Measurements from ENCODE around the gene GPR33.
"Not testable (repeated sequence)": the region's sequence is repeated elsewhere in the genome, so short reads cannot be mapped to it uniquely, and the experiment has no call there.

The GPR33 gene
- total RNA-seq, result 0 reads per million in 4 experiments

DNA sequence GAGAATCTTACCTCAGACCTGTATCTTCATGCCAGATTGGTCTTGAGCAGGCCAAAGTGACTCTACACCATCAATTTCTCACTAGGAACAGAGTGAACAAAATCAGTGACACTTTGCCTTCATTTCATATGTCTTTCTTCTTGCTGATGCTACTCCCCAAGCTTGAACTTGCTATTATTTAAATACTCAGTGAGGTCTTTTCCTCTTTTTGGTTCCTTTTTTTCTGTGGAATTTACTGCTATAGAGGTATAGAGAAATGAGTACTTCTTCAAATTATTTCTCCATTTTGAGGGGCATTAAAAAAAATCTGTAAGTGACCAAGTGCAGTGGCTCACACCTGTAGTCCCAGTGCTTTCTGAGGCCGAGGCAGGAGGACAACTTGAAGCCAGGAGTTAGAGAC is at the start of gene GPR33:
Gene GPR33, minus strand, starts transcription at position 154 of the 400 bp plus-strand sequence. CDS start 4,074 bp downstream, outside the sequence.
- DNase-seq, result no peak

- no peak for DNase-seq
These were observed 48.5 kb upstream of the GPR33 start for GRCh38 chr14:31536201-31536960.

GRCh38 chr14:31530136-31530535 is 42.3 kb upstream of the GPR33 start:
- no peak for DNase-seq

DNA sequence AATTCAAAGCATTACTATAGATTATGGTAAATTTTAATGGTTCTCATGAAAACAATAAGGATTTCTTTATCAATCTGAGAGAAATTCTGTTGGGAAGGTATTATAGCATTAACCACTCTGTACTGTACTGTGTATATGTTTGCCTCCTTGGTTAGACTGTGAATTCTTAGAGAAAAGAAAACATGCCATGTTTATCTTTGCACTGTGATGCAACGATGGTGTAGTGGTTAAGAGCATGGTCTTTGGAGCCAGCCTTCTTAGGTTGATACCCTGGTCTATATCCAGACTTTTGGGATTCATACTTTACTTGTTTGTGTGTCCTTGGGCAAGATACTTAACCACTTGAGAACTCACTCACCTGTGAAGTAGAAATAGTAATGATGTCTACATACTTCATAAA is 41.2 kb upstream of the GPR33 start:
- no peak for DNase-seq

- DNase-seq, result no peak
These were observed 39.7 kb upstream of the GPR33 start for GRCh38 chr14:31527546-31527945.

GRCh38 chr14:31527087-31527486 is 39.2 kb upstream of the GPR33 start:
- DNase-seq, result no peak

DNA sequence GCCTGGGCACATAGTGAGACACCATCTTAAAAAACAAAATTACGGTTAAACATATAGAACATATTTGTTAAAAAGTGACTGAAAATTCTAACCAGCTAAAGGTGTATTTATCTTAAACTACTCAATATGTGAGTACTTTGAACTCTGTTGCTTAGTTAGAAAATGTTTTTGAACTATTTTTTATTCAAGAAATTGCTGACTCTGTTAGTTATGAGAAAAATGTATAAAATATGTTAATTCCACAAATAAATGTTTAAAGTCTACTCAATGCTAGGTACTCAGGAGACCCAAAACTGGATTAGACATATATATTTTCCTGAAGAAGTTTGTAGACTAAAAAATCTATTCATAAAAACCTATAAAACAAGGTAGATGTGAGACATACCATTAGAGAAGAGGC is 23.0 kb upstream of the GPR33 start:
- DNase-seq, result no peak

- DNase-seq, result no peak
These were observed 22.4 kb upstream of the GPR33 start for GRCh38 chr14:31510222-31510621.

- no peak for DNase-seq
These were observed 20.3 kb upstream of the GPR33 start for GRCh38 chr14:31508135-31508534.

DNA sequence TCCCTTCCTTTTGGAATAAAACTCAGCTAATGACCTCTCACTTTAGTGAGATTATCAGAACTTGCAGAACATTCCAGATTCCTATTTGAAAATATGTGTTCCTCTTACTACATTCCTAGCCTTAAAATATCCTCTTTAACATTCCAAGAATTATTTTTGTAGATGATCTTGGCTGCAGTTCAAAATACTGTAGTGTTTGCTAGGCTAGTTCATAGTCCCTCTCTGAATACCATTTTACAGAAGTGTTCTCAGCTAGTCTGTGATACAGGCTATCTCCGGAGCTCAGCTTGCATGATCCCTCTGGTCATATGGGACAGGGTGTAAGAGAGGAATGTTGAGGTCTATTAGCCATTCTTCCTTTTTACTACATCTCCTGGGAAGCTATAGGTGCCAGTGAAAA is 17.6 kb upstream of the GPR33 start:
- DNase-seq, result no peak

DNA sequence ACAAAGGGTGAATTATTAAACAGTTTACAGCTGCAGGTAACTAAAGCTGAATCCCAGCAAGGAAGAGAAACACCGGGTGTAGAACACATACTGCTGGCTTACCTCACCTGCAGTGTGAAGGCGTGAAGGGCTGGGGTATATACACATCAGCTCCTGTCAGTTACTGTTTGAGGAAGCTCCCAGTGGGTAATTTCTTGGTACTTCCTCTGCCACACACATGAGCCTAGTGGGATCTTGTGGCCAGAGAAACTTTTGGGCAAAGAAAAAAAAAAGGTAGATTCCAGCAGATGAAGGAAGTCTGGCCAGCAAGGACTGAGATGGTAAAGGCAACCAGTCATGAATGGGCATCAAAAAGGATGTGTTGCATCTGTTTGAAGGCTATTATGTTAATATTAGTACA is 14.0 kb upstream of the GPR33 start:
- no peak for DNase-seq

DNA sequence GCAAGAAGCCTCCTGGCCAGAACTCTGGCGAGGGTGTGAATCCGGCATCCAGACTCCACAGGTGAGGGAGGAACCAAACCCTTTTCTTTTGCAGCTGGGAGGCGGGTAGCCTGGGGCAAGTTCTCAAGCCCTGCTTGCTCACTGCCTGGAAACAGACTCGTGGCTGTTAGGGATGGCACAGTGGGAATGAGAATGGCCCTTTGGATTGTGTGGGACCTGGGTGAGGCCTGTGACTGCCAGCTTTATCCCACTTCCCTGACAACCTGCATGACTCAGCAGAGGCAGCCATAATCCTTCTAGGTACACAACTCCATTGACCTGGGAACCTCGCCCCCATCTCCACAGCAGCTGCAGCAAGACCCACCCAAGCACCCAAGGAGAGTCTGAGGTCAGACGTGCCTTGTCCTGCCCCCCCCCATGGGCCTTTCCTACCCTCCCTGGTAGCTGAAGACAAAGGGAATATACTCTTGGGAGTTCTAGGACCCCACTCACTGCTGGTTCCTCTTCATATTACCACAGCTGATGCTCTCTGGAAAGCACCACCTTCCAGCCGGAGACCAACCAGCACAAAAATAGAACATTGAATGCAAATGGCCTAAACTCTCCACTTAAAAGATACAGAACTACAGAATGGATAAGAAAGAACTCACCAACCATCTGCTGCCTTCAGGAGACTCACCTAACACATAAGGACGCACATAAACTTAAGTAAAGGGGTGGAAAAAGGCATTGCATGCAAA is 5.1 kb upstream of the GPR33 start:
- no peak for DNase-seq

- DNase-seq, result no peak
These were observed 1.9 kb upstream of the GPR33 start for GRCh38 chr14:31489691-31490090.

- no peak for DNase-seq
These were observed 1.1 kb downstream of the GPR33 start for GRCh38 chr14:31486764-31487163.

- DNase-seq, result no peak
These were observed 3.1 kb downstream of the GPR33 start for GRCh38 chr14:31484754-31485153.

GRCh38 chr14:31480156-31480555 is 7.7 kb downstream of the GPR33 start:
- DNase-seq, result no peak

DNA sequence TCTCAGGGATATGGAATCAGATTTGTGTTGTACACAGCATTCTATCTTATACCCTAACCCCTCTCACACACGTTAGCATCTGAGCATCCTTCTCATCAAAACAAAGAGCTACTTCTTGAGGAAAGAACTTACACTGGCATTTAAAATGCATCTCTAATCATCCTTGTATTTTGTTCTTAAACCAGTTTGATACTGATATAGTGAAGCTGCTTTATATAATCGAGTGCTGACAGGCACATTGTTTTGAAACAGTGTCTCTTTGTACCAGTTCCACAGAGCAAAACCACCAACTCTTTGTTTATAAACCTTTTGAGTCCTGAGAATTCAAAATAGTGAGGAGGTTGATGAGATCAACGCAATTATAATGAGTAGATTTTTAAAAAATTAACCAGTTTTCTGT is 8.8 kb downstream of the GPR33 start:
- no peak for DNase-seq

DNA sequence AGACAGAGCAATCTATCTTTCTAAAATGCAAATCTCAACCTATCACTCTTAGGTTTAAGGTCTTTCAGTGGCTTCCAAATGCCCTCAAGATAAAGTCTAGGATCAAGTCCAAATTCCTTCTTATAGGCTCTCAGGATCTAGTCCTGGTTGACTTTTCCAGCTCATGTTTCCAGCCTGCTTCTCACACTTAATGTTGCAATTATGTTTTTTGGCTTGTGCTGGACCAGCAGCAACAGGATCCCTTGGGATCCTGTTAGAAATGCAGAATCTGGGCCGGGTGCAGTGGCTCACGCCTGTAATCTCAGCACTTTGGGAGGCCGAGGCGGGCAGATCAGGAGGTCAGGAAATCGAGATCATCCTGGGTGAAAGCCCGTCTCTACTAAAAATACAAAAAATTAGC is 10.6 kb downstream of the GPR33 start:
- no peak for DNase-seq

DNA sequence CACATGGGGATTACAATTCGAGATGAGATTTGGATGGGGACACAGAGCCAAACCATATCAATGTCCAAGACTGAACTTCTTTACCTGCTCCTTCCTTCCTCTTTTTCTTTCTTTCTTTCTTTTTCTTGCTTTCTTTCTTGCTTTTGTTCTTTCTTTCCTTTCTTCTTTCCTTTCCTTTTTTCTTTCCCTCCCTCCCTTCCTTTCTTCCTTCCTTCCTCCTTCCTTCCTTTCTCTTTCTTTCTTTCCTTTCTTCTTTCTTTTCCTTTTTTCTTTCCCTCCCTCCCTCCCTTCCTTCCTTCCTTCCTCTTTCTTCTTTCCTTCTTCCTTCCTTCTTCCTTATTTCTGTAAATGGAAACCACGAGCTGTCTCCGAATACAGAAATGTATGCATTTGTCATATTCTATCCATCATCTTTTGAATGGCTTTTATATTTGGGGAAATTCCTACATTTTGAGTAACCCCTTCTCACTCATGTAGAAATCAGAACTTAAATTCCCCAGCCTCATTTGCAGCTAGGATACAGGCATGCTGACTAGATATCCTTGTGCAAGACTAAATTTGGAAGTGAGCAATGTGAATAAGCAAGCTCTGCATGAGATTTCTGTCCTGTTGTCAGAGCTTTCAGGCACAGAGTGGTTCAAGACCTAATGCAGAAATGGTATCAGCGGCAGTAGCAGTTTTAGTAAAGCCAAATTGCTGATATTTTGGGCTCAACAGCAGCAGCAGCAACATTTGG is 11.5 kb downstream of the GPR33 start:
- no peak for DNase-seq

DNA sequence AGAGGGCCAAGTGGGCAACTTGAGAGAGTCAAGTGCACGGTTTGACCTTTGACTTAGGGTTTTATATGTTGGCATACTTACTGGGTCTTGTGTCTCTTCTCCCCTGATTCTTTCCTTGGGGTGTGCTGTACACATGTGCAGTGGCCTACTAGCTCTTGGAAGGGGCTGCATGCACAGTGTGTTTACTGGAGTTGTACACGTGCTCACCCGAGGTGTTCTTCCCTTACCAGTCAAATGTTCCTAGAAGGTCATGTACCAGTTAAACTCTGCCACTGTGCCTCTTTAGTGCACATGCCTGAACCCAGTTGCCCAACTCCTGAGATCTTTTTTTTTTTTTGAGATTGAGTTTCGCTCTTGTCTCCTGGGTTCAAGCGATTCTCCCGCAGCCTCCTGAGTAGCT is 21.3 kb downstream of the GPR33 start:
- no peak for DNase-seq

DNA sequence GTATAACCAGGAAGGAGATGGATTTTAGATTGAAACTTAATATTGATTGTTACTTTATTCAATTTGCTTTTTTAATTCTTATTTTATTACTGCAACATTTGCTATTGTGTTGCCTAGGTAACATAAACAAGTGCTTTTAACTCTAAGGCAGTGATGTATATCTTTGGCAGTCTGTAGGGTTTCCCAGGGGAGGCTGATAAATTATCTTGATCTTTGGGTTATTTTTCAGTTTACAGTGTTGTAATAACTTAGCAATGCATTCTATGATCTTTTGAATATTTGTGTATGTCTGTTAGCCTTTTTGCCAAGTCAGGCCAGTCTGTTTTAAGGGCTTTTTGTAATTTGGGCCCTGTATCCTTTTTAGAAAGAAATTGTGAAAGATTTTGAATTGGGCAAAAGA is 22.7 kb downstream of the GPR33 start:
- DNase-seq, result no peak

DNA sequence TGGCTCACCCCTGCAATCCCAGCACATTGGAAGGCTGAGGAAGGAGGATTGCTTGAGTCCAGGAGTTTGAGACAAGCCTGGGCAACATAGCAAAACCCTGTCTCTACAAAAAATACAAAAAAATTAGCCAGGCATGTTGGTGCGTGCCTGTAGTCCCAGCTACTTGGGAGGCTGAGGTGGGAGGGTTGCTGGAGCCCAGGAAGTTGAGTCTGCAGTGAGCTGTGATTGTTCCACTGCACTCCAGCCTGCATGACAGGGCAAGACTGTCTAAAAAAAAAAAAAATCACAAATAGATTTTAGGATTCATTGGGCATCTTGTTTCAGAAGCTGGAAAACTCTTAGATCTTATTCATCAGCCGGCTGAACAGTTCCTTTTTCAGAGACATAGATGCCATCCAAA is 25.4 kb downstream of the GPR33 start:
- DNase-seq, result not testable (repeated sequence)

GRCh38 chr14:31461545-31461944 is 26.3 kb downstream of the GPR33 start:
- DNase-seq, result no peak
